Hepatocyte (in vitro differentiated cells): ENCODE results near the gene ARL3. TPM values are rescaled to one million over a fixed set of nuclear protein-coding genes. Genes with fewer than 3 reads are reported as not detected.
"Not testable (repeated sequence)": the region's sequence is repeated elsewhere in the genome, so short reads cannot be mapped to it uniquely, and the experiment has no call there.

Source experiments
- DNase-seq: peaks from one replicate; pipeline ENCODE4 v3.0.0-alpha.2; 2016; ENCODE audit warnings: low spot score
- H2AFZ ChIP-seq: fragments of 200-600 bp; sonication (generic); 2 replicates; pipeline ENCODE4 v1.6.0; 2016; ENCODE audit warnings: antibody characterized with exemption, mild to moderate bottlenecking
- H3K27ac ChIP-seq: fragments of 200-600 bp; sonication (generic); 2 replicates; pipeline ENCODE4 v1.5.1; 2016; ENCODE audit warnings: mild to moderate bottlenecking
- H3K27me3 ChIP-seq: fragments of 200-600 bp; sonication (generic); 2 replicates; pipeline ENCODE4 v1.6.1; 2016
- H3K36me3 ChIP-seq: fragments of 200-600 bp; sonication (generic); replicated peaks from 2 replicates; pipeline ENCODE4 v1.5.1; 2016; ENCODE audit warnings: low read depth; ENCODE audit not compliant: insufficient read depth
- H3K4me1 ChIP-seq: fragments of 200-600 bp; sonication (generic); 2 replicates; pipeline ENCODE4 v1.5.1; 2016; ENCODE audit warnings: mild to moderate bottlenecking, moderate library complexity; ENCODE audit not compliant: insufficient read depth
- H3K4me2 ChIP-seq: fragments of 200-600 bp; sonication (generic); 2 replicates; pipeline ENCODE4 v1.6.0; 2016
- H3K4me3 ChIP-seq: fragments of 200-600 bp; sonication (generic); 2 replicates; pipeline ENCODE4 v1.5.1; 2016; ENCODE audit warnings: mild to moderate bottlenecking
- H3K79me2 ChIP-seq: fragments of 200-600 bp; sonication (generic); 2 replicates; pipeline ENCODE4 v1.6.0; 2017; ENCODE audit warnings: mild to moderate bottlenecking
- H3K9me2 ChIP-seq: fragments of 200-600 bp; sonication (generic); replicated peaks from 2 replicates; pipeline ENCODE4 v1.6.0; 2017; ENCODE audit warnings: mild to moderate bottlenecking; ENCODE audit not compliant: insufficient read depth
- H3K9me3 ChIP-seq: fragments of 200-600 bp; sonication (generic); 2 replicates; pipeline ENCODE4 v1.5.1; 2016; ENCODE audit warnings: low read depth, mild to moderate bottlenecking
- H4K20me1 ChIP-seq: fragments of 200-600 bp; sonication (generic); 2 replicates; pipeline ENCODE4 v1.6.0; 2016; ENCODE audit warnings: mild to moderate bottlenecking; ENCODE audit not compliant: insufficient read depth, poor library complexity, severe bottlenecking
- CTCF ChIP-seq: fragments of 200-600 bp; sonication (generic); IDR thresholded peaks from 2 replicates; pipeline ENCODE4 v1.5.1; 2016; ENCODE audit warnings: antibody characterized with exemption, mild to moderate bottlenecking; ENCODE audit not compliant: poor library complexity
- EZH2 ChIP-seq: fragments of 200-600 bp; sonication (generic); IDR thresholded peaks from 2 replicates; pipeline ENCODE4 v1.6.1; 2016; ENCODE audit warnings: antibody characterized with exemption, mild to moderate bottlenecking, borderline replicate concordance
- EZH2phosphoT487 ChIP-seq: fragments of 200-600 bp; sonication (generic); IDR thresholded peaks from one replicate; pipeline ENCODE4 v1.6.1; 2018; ENCODE audit warnings: antibody characterized with exemption, mild to moderate bottlenecking, low read depth, moderate library complexity; ENCODE audit not compliant: unreplicated experiment, severe bottlenecking
- WGBS: methylation state at CpG from one replicate; pipeline ENCODE4 v1.1.6; 2016; ENCODE audit warnings: low lambda C conversion rate; ENCODE audit errors: missing lambda C conversion rate; 5-methylcytosine and 5-hydroxymethylcytosine counted together
- polyA plus RNA-seq: library from polyadenylated mRNA; unstranded; fragments of >200 nt; fragmentation: Nextera tagmentation; extraction: Ambion mirVana; gene quantifications from 2 replicates; pipeline ENCODE4 v1.2.1, GENCODE V29; 2016
- total RNA-seq: library from RNA; depleted of rRNA; stranded (reverse); fragments of >200 nt; gene quantifications from 2 replicates; pipeline ENCODE4 v1.2.3, GENCODE V29; 2014

Gene ARL3
- total and polyA plus RNA-seq, 2 experiments from 2014 or later = 6.4 to 16.5 TPM

DNA sequence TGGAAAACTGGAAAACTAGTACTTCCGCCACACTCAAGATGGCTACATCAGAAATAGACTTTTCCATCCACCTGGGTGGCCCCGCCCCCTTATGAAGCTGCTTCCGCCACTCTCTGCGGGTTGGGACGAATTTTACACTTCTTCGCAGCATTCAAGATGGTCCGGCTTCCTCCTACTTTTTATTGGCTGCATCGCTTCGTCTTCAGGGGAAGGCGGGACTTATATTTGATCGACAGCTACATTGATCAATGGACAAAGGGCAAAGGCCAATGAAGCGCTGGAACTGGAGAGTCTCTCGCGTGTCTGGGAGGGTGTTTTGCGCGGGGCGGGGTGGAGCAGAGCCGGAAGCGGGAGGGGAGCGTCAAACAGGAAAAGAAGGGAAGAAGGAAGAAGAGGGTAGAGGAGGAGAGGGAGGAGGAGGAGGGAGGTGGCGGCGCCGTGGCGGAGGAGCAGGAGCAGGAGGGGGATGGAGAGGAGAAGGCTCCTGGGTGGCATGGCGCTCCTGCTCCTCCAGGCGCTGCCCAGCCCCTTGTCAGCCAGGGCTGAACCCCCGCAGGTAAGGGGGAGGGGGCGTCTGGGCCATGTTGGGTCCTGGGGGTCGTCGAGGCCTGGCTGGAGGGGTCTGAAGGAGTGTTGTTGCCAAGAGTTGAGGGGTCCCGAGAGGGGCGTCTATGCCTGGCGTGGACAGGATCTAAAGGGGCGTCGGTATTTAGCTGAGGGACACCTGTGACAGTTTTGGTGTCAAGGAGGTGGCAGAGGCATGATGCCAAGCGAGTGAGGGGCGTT lies 29.6 kb upstream of the ARL3 start, which contains the start of gene WBP1L:
Gene WBP1L (plus strand): TSS at position 361 of the 786 bp plus-strand sequence. CDS start 106 bp downstream, at position 467.
- peaks cover 16% of the 10 kb centered on the region for H3K4me1 ChIP-seq
- no peaks in the 10 kb centered on the region for H3K36me3 ChIP-seq
- no peaks in the 10 kb centered on the region for H3K9me2 ChIP-seq
- TF ChIP-seq EZH2phosphoT487 = no peak
- no peak for TF ChIP-seq EZH2
- TF ChIP-seq CTCF = no peak
- H3K4me3 ChIP-seq = peak within 1 kb of the TSS; percentile 63
- no peaks in the 10 kb centered on the region for H3K27me3 ChIP-seq
- peaks cover 45% of the 10 kb centered on the region for H3K79me2 ChIP-seq
- no peaks in the 10 kb centered on the region for H4K20me1 ChIP-seq
- peak; percentile 98 for DNase-seq
- H3K27ac ChIP-seq = peak within 1 kb of the TSS; percentile 47
- H3K9me3 ChIP-seq = no peaks in the 10 kb centered on the region
- H3K4me2 ChIP-seq = peak within 1 kb of the TSS; percentile 87
- H2AFZ ChIP-seq = peak within 1 kb of the TSS; percentile 59
- under 1% methylated on average over 31 of the region's 37 CpGs for WGBS

DNA sequence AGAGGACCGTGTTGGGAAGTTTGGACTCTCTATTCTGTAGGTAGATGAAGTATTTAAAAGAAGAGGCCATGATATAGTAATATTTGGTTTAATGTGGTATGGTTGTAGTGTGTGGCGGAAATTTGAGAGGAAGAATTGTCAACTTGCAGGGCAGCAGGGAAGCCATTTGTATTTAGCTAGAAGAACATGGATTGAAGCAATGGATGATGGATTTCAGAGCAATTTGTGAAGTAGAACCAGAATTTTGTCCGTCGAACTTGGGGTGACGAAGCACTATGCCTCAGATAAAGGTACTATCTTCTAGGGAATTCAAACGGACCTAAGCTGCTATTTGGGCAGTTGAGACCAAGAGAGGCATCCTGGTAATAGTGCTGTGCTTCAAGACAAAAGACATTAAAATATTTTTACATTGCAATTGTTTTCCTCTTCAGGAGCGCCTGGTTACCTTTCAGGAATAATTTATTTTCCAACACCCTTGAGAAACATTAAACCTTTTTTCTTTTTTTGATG lies 28.9 kb upstream of the ARL3 start:
- Histone ChIP-seq H3K36me3 (no peaks in the 10 kb centered on the region), H3K4me1 (peaks cover 16% of the 10 kb centered on the region), H2AFZ (peak overlapping the region; percentile 59), H3K4me3 (no peak overlapping the region), H4K20me1 (no peaks in the 10 kb centered on the region), H3K27me3 (no peaks in the 10 kb centered on the region), H3K9me2 (no peaks in the 10 kb centered on the region), H3K9me3 (no peaks in the 10 kb centered on the region), H3K79me2 (peaks cover 39% of the 10 kb centered on the region), H3K4me2 (peak overlapping the region; percentile 66), H3K27ac (peak overlapping the region; percentile 6)
- WGBS = 37% methylated on average over 7 of the region's 7 CpGs
- no peak for DNase-seq
- TF ChIP-seq CTCF = no peak
- TF ChIP-seq EZH2 = no peak

GRCh38 chr10:102742313-102742712 lies 28.1 kb upstream of the ARL3 start:
- not testable (repeated sequence) for H3K4me2 ChIP-seq, H3K27ac ChIP-seq, H4K20me1 ChIP-seq, H3K36me3 ChIP-seq, H2AFZ ChIP-seq, DNase-seq, H3K27me3 ChIP-seq, H3K4me3 ChIP-seq, H3K9me2 ChIP-seq, H3K9me3 ChIP-seq
- Histone ChIP-seq H3K79me2 (peaks cover 34% of the 10 kb centered on the region), H3K4me1 (peaks cover 16% of the 10 kb centered on the region)
- 93% methylated on average over 5 of the region's 5 CpGs for WGBS

- Histone ChIP-seq H3K9me3 (no peaks in the 10 kb centered on the region), H3K27me3 (no peaks in the 10 kb centered on the region), H3K4me3 (no peak overlapping the region), H3K27ac (no peak overlapping the region), H3K9me2 (no peaks in the 10 kb centered on the region), H3K36me3 (no peaks in the 10 kb centered on the region), H3K4me1 (peaks cover 16% of the 10 kb centered on the region), H4K20me1 (no peaks in the 10 kb centered on the region), H3K4me2 (no peak overlapping the region), H3K79me2 (peaks cover 29% of the 10 kb centered on the region), H2AFZ (no peak overlapping the region)
- DNase-seq = no peak
- WGBS = 77% methylated on average over 2 of the region's 2 CpGs
- TF ChIP-seq EZH2phosphoT487 = no peak
- no peak for TF ChIP-seq EZH2
- TF ChIP-seq CTCF = no peak
These were observed 27.6 kb upstream of the ARL3 start for GRCh38 chr10:102741726-102742237.
